ENCODE measurements around the gene SPRYD7. TPM values are rescaled to one million over a fixed set of nuclear protein-coding genes. Genes with fewer than 3 reads are reported as not detected.

SPRYD7 gene
- total RNA-seq, result 9.0 and 9.8 TPM in 2 replicates

DNA sequence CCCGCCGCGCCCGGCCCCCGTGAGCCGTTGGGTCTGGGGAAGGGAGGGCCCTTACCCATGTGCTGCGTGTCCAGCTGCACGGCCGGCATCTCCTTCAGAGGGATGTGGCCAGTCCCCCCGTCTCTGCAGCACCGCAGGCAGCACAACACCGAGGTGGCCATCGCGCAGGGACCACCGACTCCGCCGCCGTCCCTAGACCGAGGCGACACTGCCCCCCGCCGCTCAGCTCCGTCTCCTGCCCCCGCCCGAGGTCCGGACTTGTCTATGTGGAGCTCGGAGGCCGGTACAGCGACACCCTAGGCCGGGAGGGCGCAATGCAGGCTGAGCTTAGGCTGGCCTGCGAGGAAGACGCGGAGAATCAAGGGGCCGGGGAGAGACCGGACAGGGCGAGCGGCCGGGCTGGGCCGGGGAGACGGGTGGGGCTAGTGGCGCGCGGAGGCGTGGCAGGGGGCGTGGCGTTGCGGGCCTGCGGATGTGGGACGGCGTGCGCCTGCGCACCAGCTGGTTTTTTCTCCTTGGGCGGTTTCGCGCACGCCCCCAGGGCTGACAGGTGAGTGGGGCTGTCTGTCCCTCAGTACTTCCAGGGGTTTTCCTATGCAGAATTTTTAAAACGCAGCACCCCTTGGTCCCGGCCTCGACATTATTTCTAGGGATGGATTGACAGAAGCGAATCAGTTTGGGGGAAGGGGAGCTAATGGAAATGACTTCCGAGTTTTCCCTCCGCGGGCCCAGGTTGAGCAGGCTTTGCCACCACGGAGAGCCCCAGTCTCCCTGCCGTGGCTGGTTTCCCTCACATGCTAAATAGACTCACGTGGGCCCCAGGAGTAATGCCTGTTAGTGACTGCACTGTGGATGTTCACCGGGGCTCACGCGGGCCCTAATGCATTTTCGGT is at the start of gene SPRYD7:
Gene SPRYD7, minus strand, starts transcription at position 266 of the 893 bp plus-strand sequence. Its CDS starts 105 bp downstream, at position 161.

Small RNA genes lying within 50 kb of the gene (small RNA-seq; reads per million reads assigned to genes)
- gene RNY4P30, result not detected
- not detected for gene RNY4P9

Other genes starting within 250 kb of the SPRYD7 start
- 97.4 and 100 TPM in 2 replicates for gene EBPL, start 244.9 kb downstream of the SPRYD7 start, total RNA-seq
- gene KPNA3, start 143.7 kb downstream of the SPRYD7 start, total RNA-seq, result 80.3 and 94.2 TPM in 2 replicates
- 28.1 and 42.6 TPM in 2 replicates for gene TRIM13, start 60.7 kb upstream of the SPRYD7 start, total RNA-seq
- gene KCNRG, start 79.1 kb upstream of the SPRYD7 start, total RNA-seq, result 2.2 and 3.5 TPM in 2 replicates